ENCODE measurements around the gene SOX5.

DNA sequence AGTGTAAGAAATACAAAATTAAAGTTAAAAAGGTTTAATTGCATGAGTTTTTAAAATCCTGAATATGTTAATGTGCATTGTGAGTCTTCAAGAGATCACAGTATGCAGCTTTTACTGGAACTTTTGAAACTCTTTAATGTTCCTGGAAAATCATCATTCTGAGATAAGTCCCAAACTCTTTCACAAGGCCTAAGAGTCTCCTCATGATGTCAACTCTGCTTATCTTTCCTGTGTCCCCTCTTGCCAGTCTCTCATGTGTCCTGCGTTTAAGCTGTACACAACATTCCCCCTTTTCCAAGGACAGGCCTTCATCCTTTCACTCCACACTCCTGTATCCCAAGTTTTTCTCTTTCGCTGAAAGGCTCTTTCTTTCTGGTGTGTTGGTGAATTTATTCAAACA, 380.1 kb downstream of the SOX5 start:
- TF ChIP-seq, protein P1, sequence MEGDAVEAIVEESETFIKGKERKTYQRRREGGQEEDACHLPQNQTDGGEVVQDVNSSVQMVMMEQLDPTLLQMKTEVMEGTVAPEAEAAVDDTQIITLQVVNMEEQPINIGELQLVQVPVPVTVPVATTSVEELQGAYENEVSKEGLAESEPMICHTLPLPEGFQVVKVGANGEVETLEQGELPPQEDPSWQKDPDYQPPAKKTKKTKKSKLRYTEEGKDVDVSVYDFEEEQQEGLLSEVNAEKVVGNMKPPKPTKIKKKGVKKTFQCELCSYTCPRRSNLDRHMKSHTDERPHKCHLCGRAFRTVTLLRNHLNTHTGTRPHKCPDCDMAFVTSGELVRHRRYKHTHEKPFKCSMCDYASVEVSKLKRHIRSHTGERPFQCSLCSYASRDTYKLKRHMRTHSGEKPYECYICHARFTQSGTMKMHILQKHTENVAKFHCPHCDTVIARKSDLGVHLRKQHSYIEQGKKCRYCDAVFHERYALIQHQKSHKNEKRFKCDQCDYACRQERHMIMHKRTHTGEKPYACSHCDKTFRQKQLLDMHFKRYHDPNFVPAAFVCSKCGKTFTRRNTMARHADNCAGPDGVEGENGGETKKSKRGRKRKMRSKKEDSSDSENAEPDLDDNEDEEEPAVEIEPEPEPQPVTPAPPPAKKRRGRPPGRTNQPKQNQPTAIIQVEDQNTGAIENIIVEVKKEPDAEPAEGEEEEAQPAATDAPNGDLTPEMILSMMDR (IDR thresholded peaks at IDR 0.05; ENCODE audit: low read length): no peak
- TF ChIP-seq EZH2 (optimal IDR thresholded peaks at IDR 0.05; ENCODE audit: low read depth, low read length) (no peak), EZH2phosphoT487 (IDR thresholded peaks at IDR 0.05; ENCODE audit: low read length) (no peak)

Data from MM.1S (cell line).